Measurements from ENCODE around the gene TYMS.

The TYMS gene

GRCh38 chr18:647304-647703 lies 10.1 kb upstream of the TYMS start:
- DNase-seq: no peak

GRCh38 chr18:649341-649740 lies 8.1 kb upstream of the TYMS start:
- DNase-seq: no peak

GRCh38 chr18:650428-650858 lies 7.0 kb upstream of the TYMS start:
- no peak for DNase-seq

DNA sequence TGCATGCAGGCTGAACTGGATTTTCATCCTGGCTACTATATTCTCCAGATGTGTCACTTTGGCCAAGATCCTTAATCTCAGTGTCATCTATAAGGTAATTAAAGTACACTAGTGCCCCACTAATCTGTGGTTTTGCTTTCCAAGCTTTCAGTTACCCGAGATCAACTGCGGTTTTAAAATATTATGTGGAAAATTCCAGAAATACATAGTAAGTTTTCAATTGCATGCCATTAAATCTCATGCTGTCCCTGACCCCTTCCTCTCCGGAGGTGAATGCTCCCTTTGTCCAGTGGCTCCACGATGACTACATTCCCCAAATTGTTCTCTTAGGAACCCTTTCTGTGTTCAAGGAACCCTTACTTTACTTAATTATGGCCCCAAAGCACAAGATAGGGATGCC lies 5.3 kb upstream of the TYMS start:
- no peak for DNase-seq

DNA sequence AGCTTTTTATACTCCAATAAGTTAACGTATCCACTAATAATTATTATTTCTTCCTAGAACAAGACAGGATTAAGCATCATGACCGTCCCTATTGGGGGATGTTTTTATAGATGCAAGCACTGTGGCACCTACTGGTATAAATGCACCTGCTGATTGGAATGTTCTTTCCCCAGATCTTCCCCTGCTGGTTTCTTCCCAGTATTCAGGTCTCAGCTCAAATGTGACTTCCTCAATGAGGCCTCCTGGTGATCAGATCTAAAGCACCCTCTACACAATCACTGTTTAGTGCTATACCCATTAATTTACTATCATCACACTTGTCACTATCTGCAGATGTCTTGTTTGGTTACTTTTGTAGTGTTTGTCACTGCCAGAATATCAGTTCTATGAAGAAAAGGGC lies 3.9 kb upstream of the TYMS start:
- DNase-seq: no peak

GRCh38 chr18:654601-655000 lies 2.9 kb upstream of the TYMS start:
- DNase-seq: no peak

DNA sequence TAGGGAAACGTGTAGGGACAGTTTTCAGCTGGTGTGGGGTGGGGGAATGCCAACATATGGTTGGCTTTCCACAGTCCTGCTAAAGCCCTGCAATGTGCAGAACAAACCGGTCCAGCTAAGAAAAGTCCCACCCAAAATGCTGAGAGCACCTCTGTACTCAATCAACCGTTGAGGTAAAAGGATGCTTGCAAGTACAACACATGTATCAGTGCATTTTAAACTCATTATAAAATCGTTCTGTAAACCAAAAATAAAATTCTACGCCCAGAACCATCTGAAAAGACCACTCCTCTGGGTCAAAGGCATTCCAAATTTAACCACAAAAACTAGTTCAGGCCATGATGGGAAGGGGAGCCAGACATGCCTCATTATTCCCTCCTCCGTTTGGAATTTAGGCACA lies 2.0 kb upstream of the TYMS start:
- DNase-seq: no peak

DNA sequence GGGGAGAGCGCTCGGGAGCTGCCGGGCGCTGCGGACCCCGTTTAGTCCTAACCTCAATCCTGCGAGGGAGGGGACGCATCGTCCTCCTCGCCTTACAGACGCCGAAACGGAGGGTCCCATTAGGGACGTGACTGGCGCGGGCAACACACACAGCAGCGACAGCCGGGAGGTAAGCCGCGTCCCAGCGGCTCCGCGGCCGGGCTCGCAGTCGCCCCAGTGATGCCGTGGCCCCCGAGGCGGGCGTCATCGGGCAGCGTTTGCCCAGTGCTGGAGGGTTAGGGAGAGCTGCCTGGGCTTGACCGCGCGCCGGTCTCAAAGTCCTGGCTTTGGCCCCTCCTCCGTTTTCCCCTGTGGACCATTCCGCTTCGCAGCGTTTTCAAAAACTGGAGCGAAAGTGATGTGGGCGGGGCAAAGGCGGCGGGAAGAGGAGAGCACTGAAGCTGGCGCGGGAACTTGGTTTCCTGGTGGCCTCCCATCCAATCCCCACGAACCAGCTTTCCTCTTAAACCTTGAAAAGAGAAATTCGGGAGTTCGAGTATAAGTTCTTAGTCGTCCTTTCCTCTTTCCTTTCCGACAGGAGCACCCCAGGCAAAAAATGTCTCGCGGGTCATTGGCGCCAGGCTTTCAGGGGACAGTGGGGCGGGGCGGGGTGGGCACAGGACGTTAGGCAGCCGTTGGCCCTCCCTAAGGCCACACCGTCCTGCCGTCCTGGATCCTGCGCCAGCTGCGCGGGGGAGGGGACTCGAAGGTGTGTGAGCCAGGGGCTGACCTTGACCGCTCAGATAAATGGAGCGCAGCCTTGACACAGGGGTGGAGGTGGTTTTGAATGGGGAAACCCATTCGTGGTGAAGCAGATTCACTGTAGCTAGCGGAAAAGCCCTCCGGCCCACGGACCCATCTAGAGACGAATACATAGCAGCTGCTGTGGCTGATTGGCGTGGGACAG lies 821 bp downstream of the TYMS start:
- DNase-seq: peak; percentile 80

- no peak for DNase-seq
These were observed 1.6 kb downstream of the TYMS start for GRCh38 chr18:658947-659533.

GRCh38 chr18:659597-659996 lies 2.1 kb downstream of the TYMS start:
- DNase-seq: no peak

GRCh38 chr18:662197-662596 lies 4.7 kb downstream of the TYMS start:
- no peak for DNase-seq

- DNase-seq: no peak
These were observed 8.7 kb downstream of the TYMS start for GRCh38 chr18:666177-666576.

GRCh38 chr18:666628-667027 lies 9.2 kb downstream of the TYMS start:
- DNase-seq: no peak

DNA sequence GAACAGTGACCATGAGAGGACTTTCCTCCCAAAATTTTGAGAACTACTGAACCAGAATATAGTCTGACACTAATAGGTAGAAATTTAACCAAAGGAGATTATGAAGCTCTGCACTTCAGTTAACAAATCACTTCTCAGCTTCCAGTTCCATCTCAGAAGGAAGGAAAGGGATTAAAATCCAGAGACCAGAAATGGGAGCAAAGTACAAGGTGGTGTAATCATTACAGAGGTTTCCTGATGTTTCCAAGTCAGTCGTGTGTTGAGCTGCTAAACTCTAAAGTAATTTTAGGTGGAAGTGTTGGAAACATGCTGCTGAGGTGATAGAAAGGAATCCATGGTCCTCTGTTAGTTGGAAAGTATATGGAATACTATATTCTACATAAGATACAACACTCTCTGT lies 10.8 kb downstream of the TYMS start:
- no peak for DNase-seq

DNA sequence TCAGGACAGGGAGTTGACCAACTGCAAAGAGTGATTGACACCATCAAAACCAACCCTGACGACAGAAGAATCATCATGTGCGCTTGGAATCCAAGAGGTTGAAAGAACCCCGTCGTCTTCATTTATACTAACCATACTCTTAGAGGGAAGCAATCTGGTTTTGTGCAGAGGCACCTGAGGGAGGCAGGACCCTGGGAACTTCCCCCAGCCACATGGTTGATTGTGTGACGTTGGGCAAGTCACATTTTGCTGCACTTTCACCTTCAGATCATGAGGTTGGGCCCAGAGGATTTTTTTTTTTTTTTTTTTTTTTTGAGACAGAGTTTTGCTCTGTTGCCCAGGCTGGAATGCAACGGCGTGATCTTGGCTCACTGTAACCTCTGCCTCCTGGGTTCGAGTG lies 11.6 kb downstream of the TYMS start:
- no peak for DNase-seq

DNA sequence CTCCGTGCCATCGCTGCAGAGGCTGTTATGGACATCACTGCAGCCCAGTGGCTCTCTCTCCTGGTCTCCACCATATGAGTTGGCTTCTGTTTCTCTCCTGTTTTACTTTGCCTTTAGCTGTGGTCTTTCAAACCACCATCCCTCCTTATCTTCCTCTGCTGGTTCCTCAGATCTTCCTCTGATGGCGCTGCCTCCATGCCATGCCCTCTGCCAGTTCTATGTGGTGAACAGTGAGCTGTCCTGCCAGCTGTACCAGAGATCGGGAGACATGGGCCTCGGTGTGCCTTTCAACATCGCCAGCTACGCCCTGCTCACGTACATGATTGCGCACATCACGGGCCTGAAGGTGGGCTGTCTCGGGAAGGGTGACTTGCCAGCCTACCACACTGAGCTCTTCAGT lies 13.1 kb downstream of the TYMS start:
- no peak for DNase-seq

- no peak for DNase-seq
These were observed 14.0 kb downstream of the TYMS start for GRCh38 chr18:671405-671804.

DNA sequence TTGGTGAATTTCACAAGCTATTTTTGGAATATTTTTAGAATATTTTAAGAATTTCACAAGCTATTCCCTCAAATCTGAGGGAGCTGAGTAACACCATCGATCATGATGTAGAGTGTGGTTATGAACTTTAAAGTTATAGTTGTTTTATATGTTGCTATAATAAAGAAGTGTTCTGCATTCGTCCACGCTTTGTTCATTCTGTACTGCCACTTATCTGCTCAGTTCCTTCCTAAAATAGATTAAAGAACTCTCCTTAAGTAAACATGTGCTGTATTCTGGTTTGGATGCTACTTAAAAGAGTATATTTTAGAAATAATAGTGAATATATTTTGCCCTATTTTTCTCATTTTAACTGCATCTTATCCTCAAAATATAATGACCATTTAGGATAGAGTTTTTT lies 15.9 kb downstream of the TYMS start:
- no peak for DNase-seq

DNA sequence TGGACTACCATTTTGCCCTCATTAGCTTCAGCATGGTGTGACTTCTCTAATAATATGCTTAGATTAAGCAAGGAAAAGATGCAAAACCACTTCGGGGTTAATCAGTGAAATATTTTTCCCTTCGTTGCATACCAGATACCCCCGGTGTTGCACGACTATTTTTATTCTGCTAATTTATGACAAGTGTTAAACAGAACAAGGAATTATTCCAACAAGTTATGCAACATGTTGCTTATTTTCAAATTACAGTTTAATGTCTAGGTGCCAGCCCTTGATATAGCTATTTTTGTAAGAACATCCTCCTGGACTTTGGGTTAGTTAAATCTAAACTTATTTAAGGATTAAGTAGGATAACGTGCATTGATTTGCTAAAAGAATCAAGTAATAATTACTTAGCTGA lies 16.3 kb downstream of the TYMS start:
- no peak for DNase-seq

DNA sequence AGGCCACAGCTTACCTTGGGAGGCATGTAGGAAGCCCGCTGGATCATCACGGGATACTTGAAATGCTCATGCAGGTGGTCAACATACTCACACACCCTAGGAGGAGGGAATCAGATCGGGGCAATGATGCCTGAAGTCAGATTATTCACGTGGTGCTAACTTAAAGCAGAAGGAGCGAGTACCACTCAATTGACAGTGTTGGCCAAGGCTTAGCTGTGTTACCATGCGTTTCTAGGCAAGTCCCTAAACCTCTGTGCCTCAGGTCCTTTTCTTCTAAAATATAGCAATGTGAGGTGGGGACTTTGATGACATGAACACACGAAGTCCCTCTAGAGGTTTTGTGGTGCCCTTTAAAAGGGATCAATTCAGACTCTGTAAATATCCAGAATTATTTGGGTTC lies 17.9 kb downstream of the TYMS start:
- no peak for DNase-seq

DNA sequence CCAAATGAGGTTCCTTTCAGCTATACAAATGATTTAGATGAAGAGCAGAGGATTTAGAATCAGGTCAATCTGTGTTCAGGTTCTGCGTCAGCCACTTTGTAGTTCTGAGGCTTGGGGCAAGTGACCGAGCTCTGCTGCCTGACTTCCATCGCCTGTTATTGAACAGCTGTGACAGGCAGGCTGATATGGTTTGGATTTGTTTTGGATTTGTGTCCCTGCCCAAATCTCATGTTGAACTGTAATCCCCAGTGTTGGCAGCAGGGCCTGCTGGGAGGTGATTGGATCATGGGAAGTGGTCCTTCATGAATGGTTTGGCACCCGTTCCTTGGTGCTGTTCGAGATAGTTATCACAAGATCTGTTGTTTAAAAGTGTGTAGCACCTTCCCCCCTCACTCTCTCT lies 18.6 kb downstream of the TYMS start:
- no peak for DNase-seq

DNA sequence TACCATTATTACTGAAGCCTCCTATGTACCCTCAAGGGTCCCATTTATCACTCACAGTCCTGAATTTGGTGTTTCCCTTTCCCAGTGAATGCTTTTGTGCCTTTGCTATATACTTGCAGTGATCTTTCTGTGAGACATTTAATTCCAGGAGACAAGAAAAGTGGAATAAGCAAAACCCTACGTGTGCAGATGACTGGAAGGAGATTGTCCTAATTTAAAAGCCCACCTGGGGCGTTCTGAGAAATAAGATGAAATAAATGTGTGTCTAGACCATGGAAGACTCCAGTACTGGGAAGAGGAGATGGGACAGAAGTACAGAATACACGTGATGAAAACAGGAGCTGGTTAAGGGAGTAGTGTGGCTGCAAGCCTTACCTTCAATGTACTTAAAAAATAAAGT lies 19.3 kb downstream of the TYMS start:
- DNase-seq: no peak

DNA sequence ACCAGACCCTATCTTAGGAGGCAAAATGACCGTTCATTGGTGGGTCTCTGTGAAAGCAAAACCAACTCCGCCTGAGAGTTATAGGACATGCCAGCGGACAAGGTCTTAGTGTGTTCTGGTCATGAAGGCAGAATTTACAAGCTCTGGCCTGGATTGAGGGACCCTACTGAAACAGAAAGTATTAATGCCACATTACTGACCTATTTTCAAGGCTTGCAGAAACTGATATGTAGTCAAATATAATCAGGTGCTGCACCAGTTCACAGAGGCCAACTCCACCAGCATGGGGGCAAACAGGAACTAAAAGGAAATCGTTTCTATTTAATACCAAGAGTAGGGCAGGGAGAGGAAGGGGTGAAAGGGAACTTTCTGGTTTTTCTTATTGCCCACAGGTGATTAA lies 19.7 kb downstream of the TYMS start:
- DNase-seq: no peak

DNA sequence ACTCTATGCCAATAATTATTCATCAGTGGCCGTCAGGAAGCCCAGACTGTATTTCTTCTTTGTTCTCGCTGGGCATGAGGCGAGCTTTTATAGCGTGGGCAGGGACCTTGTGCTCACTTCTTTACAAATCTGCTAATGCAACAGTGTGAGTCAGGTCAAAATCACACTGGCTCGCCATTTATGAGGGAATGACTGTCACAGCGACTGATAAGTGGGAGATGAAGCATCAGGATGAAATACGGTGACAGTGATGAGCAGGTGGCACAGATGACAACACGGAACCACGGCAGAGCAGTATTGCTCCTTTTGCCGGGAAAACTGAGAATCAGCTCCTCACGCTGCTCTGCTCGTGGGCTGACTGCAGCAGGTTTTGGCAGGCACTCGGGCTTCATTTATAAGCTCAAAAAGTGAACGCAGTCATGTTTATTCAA lies 20.5 kb downstream of the TYMS start:
- no peak for DNase-seq
